Muscle of back (tissue), 11 donors: ENCODE data around the gene SLC6A20. TPM values are rescaled to one million over a fixed set of nuclear protein-coding genes. Genes with fewer than 3 reads are reported as not detected.
A peak's percentile ranks its signal among the peaks of the same experiment; 100 is the strongest.

Source experiments
- DNase-seq, 3 donors: peaks; one replicate each; pipeline versions ENCODE4 v3.0.0 to v3.0.0-alpha.2; 2013
- polyA plus RNA-seq, 10 donors: library from polyadenylated mRNA; unstranded; fragments of 120-200 nt; gene quantifications; one replicate each; pipeline ENCODE4 v1.2.1, GENCODE V29; 2013; ENCODE audit not compliant: insufficient read length in 10 of 10

The SLC6A20 gene
- polyA plus RNA-seq, 10 donors, result 0.09 to 0.29 (median 0.16) TPM

- DNase-seq, result no peak
These were observed 17.6 kb downstream of the SLC6A20 start for GRCh38 chr3:45778761-45779201.

DNA sequence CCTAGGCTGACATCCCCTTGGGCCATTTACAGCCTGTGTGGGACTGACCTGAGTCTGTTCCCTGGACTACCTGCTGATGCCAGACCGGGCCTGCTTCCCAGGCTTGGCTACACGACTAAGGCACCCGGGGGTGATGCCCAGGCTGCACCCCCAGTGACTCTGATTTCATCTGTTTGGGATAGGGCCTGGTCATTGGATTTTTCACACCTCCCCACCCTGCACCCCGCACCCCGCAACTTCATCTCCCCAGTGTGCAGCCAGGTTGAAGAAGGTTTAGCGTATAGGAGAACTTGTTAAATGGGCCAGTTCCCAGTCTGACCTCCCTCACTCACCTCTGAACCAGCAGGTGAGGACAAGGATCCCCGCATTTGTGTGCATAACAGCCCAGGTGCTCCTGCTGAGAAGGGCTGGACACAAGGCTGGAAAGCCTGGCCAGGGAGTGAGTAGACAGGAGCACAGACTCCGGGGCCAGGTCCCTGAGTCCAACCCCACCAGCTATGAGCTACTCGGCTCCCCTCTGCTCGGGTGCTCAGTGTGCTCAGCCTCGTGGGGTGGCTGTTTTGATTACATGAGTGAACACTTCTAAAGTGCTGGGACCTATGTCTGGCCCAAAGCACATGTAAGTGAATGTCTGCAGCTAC is 18.5 kb downstream of the SLC6A20 start:
- DNase-seq, result no peak

DNA sequence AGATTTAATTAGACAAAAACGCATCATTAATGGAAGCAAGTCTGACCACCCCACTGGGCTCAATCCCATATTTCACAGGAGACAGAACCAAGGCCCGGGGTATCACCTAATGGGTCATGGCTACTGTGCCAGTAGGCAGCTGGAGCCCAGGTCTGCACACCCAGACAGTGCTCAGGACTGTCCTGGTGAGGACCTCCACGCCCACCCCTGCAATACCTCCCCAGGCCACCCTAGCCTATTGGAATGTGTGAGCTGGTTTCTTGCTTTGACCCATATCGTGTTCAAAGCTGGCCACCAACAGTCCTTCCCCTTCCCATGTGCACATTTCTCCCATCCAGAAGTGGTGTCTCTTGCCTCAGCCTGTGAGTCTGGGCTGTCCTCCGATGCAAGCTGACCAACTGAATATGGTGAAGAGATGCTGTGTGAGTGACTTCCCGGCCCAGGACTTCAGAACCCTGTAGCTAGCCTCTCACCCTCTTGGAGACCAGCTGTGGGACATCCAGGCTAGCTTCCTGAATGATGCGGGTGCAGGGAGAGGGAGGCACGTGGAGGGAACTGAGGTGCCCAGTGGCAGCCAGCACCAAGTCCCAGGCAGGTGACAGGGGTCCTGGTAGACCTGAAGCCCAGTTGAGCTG is 19.1 kb downstream of the SLC6A20 start:
- DNase-seq, result no peak

DNA sequence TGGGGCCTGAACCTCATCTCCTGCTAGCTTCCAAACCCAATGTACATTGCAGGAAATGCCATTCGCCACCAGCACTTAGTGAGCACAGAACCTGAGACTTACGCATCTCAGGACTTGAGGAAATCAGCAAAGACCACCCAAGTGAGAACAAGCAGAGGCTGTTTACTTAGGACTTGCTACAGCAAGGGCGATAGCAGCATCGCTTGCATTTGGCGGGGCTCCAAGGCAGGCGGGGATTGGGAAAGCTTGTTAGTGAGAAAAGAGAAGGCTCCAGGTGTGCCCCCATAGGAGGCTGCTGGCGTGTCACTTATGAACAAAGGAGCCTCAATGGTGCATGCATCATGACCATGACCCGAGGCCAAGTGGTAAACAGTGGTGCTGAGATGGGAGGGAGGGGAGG is 19.7 kb downstream of the SLC6A20 start:
- peak in 1 of 3 donors; percentile 15 for DNase-seq

GRCh38 chr3:45776301-45776595 is 20.1 kb downstream of the SLC6A20 start:
- no peak for DNase-seq

DNA sequence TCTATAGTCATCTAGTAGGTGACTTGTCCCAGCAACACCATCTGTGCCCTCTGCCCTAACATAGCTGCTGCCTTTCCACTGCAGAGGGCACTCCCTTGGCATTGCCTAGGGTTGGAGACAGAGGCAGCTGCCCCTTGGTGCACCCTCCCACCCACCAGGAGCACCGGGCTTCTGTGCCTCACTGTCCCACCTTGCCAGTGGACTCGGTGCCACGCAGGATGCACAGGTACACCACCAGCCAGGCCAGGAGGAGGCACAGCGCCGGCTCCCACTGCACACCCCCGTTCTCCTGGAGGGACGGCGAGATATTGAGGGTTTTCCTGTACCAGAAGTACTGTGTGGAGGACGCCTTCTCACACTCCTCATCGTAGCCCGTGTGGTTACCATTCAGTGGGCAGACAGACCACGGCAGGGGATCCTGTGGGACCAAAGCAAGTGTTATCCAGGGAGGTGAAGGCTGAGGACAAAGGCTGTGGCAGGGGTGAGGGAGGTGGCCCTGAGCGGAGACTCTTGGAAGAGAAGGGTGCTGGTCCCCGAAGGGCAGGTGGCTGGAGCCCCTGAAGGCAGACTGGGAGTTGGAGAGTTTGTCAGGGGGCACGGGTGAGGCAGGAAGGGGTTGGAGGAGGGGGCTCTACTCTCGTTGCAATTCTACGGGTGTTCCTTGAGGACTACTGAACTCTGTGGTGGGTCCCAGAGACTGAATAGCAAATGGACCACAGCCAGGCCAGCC is 20.6 kb downstream of the SLC6A20 start:
- DNase-seq, result no peak

DNA sequence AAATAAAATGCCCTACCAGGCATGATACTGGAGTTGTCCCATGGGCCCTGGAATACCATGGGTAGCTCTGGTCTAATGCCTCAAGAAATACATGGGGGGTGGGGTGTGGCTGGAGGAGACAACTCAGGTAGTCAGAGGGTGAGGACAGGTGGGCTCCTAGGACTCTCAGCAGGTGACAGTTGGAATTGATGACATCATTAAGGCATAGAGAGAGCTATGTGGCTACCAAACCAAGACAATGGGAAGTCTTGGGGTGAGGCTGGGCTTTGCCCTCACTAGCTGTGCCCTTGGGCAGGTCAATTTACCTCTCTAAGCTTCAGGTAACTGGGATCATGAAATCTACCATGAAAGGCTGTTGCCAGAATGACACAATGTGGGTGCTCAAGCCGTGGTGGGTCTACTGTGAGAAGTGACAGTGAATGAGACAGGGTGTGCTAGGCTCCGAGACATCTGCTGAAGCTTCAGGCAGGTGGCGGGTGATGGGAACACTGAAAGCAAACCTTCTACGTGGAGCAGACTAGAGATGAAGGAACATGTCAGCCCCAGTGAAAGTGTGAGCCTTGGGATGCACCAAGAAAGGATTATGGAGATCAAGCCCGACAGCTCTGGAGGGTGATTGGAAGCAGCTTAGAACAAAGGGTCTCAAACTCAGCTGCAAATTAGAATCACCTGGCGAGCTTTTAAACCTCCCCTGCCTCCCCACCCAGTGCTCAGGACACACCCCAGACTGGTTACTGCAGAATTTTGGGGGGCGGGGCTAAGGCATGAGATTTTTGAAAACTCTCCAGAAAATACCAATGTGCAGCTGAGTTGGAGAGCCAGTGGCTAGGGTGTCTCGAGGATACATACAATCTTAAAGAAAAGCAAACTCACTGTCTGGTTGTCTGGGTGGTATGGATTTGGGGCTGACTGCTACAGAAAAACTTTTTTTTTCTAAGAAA is 21.5 kb downstream of the SLC6A20 start:
- DNase-seq, result no peak

- DNase-seq, result no peak
These were observed 22.5 kb downstream of the SLC6A20 start for GRCh38 chr3:45773714-45774449.

DNA sequence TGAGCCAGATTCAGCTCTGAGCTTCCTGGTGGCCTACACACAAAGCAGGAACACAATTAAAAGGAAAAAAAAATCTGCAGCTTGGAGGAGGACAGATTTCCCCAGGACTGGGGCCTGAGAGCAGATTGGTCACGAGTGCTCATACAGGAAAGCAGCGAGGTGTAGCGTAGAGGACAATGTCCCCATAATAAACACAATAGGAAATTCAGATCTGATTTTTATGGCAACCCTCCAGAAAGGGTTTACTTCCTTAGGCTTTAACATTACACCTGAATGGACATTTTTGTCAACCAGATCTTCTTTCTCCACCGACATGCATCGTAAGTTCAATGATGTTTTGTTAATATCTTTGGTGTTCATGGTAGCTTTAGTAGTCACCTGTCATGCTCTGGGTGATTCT is 23.3 kb downstream of the SLC6A20 start:
- no peak for DNase-seq

DNA sequence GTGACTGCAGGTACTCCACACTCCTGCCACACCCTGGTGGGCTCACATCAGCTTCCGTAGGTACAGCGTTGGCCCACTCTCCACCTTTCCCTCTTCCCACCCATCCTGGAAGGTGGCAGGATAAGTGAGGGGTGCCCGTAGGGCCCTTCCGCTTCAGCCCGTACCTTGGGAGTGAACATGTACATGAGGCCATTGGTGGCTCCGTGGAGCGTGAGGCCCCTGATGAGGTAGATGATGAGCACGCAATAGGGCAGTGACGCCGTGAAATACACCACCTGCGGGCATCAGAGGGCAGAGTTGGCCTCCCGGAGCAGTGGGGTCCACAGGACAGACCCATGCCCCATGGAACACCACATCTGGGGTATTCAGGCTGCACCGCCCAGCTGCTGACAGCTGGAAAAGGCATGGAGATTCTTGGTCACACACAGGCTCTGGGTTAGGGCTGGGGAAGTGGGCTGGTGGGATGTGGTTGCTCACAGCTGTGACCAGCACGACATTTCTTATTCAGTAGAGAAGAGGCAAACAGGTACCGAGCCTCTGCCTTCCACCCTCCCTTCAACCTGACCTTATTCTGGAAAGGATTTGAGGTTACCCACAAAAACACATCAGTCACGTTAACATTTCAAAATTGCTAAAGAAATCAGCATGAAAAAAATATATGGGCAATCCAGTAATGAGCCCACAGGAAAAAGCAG is 23.8 kb downstream of the SLC6A20 start:
- no peak for DNase-seq

DNA sequence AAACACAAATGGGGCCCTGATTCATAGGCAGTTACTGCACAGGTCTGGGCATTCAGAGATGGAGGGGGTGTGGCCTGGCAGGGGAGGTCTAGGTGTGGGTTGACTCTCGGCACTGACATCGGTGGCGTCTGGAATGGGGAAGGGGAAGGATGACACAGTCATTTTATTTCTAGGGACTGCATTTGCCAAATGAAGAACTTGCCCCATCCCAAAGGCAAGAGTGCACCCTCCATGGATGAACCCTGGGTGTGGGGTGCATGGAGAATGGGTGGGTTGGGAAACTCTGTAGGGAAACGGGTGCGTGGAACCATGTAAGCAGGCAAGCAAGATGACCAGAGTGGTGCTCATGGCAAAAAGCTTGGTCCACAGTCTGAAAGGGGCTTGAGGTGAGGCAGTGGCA is 24.5 kb downstream of the SLC6A20 start:
- no peak for DNase-seq

GRCh38 chr3:45771166-45771775 is 25.1 kb downstream of the SLC6A20 start:
- DNase-seq, result no peak

GRCh38 chr3:45765958-45766357 is 30.4 kb downstream of the SLC6A20 start:
- DNase-seq, result no peak

GRCh38 chr3:45765266-45765851 is 31.0 kb downstream of the SLC6A20 start:
- DNase-seq, result no peak

GRCh38 chr3:45763303-45763675 is 33.0 kb downstream of the SLC6A20 start:
- no peak for DNase-seq

DNA sequence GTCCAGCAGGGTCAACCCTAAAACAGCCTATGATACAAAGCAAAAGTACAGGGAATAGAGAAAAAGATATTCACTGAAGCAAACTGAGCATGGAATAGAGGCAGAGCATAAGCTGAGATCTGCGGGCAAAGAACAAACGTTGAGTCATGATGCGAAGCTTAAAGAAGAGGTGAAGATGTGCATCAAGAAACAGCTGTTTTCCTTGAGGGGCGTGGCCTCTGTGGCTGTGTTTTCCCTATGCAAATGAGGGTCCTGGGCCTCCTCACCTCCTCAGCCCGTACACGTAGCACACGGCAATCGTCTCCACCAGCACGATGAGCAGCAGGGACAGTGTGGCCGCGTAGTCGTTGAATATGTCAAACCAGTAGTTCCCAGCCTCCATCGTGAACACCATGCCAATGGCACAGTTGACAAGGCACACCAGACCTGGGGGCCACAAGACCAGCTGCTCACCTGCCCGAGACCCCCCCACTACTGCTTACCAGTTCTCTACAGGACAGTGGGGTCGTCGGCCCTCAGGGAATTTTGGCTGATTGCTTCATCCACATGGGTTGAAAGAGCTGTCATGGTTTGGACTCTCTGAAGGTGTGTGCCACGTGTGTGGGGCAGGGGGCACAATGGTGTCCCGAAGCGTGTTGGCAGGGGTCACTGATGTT is 33.6 kb downstream of the SLC6A20 start:
- DNase-seq, result no peak

GRCh38 chr3:45761831-45762230 is 34.5 kb downstream of the SLC6A20 start:
- no peak for DNase-seq

DNA sequence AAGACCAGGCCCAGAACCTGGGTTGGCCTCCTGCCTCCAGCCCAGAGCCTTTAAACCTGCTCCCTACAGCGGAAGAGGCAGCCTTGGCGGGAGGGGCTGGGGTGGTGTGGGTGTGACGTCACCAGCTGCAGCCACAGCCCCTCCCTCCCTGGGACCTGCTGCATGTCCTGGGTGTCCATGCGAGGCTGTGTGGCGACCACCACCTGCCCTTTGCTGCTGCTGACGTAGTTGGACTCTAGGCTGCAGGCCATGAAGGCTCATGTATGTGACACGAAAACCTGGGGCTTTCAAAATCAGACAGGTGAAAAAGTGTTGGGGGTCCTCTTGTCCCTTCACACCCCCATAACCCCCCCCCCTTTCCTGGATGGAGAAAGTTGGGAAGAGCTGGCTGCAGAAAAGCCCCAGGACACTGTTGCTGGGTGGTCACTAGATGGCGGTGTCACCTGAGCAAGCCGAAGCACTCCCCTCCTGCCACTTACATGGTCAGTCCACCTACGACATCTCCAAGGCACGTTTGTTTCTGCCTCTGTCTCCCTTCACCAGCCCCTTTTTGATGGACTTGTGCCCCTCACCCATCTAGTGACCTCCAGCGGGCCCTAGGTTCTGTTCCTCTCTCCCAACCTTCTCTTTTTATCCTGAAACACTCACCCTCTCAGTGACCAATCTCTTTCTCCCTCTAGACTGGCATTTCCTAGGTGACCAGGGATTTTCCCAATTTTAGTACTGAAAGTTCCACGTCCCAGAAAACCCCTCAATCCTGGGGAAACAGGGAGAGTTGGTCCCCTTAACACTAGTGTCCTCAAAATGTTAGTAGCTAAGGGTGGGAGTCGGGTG is 35.2 kb downstream of the SLC6A20 start:
- DNase-seq, result peak; percentile 23 to 61 (median 33)
